Smooth muscle cell (in vitro differentiated cells): ENCODE measurements around the gene DDR2. TPM values are rescaled to one million over a fixed set of nuclear protein-coding genes. Genes with fewer than 3 reads are reported as not detected.
A peak's percentile ranks its signal among the peaks of the same experiment; 100 is the strongest.

Experiments used
- DNase-seq: peaks from one replicate; lab custom pipeline; 2025; ENCODE audit not compliant: unreplicated experiment; lab: John Stamatoyannopoulos, UW
- H2AFZ ChIP-seq: fragments of 200-600 bp; sonication (generic); 2 replicates; pipeline ENCODE4 v1.6.0; 2016; ENCODE audit warnings: antibody characterized with exemption, low read depth, mild to moderate bottlenecking
- H3F3A ChIP-seq: fragments of 200-600 bp; sonication (generic); 2 replicates; pipeline ENCODE4 v1.6.0; 2017; ENCODE audit warnings: antibody characterized with exemption, low read depth
- H3K27ac ChIP-seq: fragments of 200-600 bp; sonication (generic); 2 replicates; pipeline ENCODE4 v1.5.1; 2016; ENCODE audit warnings: low read depth, mild to moderate bottlenecking
- H3K27me3 ChIP-seq: fragments of 200-600 bp; sonication (generic); 2 replicates; pipeline ENCODE4 v1.6.1; 2016; ENCODE audit warnings: low read depth, mild to moderate bottlenecking
- H3K36me3 ChIP-seq: fragments of 200-600 bp; sonication (generic); 2 replicates; pipeline ENCODE4 v1.5.1; 2016; ENCODE audit warnings: low read depth
- H3K4me1 ChIP-seq: fragments of 200-600 bp; sonication (generic); 2 replicates; pipeline ENCODE4 v1.5.1; 2016; ENCODE audit warnings: low read depth
- H3K4me2 ChIP-seq: fragments of 200-600 bp; sonication (generic); 2 replicates; pipeline ENCODE4 v1.6.0; 2016; ENCODE audit warnings: mild to moderate bottlenecking
- H3K4me3 ChIP-seq: fragments of 200-600 bp; sonication (generic); 2 replicates; pipeline ENCODE4 v1.5.1; 2016; ENCODE audit warnings: mild to moderate bottlenecking
- H3K79me2 ChIP-seq: fragments of 200-600 bp; sonication (generic); 2 replicates; pipeline ENCODE4 v1.6.0; 2016; ENCODE audit warnings: low read depth, mild to moderate bottlenecking
- H3K9ac ChIP-seq: fragments of 200-600 bp; sonication (generic); 2 replicates; pipeline ENCODE4 v1.6.0; 2016; ENCODE audit warnings: low read depth
- H3K9me3 ChIP-seq: fragments of 200-600 bp; sonication (generic); replicated peaks from 2 replicates; pipeline ENCODE4 v1.5.1; 2016; ENCODE audit warnings: low read depth
- H4K20me1 ChIP-seq: fragments of 200-600 bp; sonication (generic); 2 replicates; pipeline ENCODE4 v1.6.0; 2016; ENCODE audit warnings: low read depth
- CTCF ChIP-seq: fragments of 200-600 bp; sonication (generic); IDR thresholded peaks from 2 replicates; pipeline ENCODE4 v1.5.1; 2017; ENCODE audit warnings: borderline replicate concordance, mild to moderate bottlenecking, antibody characterized with exemption; ENCODE audit not compliant: insufficient read depth, poor library complexity, severe bottlenecking
- WGBS: methylation state at CpG from one replicate; pipeline ENCODE4 v1.1.7; 2016; ENCODE audit warnings: low lambda C conversion rate; 5-methylcytosine and 5-hydroxymethylcytosine counted together
- polyA plus RNA-seq: library from polyadenylated mRNA; unstranded; fragments of >200 nt; fragmentation: Nextera tagmentation; extraction: Ambion mirVana; gene quantifications from 2 replicates; pipeline ENCODE4 v1.2.1, GENCODE V29; 2016
- total RNA-seq: library from RNA; depleted of rRNA; stranded (reverse); fragments of >200 nt; gene quantifications from 2 replicates; pipeline ENCODE4 v1.2.3, GENCODE V29; 2014

The DDR2 gene
- total and polyA plus RNA-seq, 2 experiments from 2014 or later, result 13.3 to 24.5 TPM

DNA sequence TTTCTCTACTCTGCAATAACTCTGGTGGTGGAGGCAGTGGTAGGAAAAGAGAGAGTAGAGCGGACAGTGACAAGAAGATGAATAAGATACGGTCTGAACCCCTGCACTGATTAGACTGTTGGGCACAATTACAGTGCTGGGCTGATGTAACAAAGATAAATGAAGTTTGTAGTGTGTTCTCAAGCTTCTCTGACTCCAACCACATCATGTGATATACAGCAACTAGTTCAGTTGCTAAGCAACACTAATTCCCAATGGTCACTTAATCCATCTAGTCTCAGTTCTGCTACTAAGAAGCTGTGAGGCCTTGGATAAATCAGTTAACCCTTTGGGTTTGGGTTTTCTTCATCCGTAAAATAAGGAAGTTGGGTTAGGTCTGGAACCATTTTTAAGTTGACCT is 17.3 kb downstream of the DDR2 start:
- Histone ChIP-seq H3F3A (no peaks in the 10 kb centered on the region), H3K27ac (no peak overlapping the region), H3K27me3 (no peaks in the 10 kb centered on the region), H3K4me2 (peak overlapping the region; percentile 39), H3K4me3 (no peak overlapping the region), H3K4me1 (peaks cover 12% of the 10 kb centered on the region), H3K79me2 (peaks cover 37% of the 10 kb centered on the region), H3K9ac (no peak overlapping the region), H2AFZ (no peak overlapping the region), H3K36me3 (no peaks in the 10 kb centered on the region), H4K20me1 (peaks cover 44% of the 10 kb centered on the region), H3K9me3 (no peaks in the 10 kb centered on the region)
- TF ChIP-seq CTCF, result no peak
- 47% methylated on average over 3 of the region's 3 CpGs for WGBS
- no peak for DNase-seq

GRCh38 chr1:162654915-162655620 is 22.8 kb downstream of the DDR2 start:
- Histone ChIP-seq H3K27me3 (no peaks in the 10 kb centered on the region), H4K20me1 (peaks cover 7% of the 10 kb centered on the region), H3F3A (peaks cover under 1% of the 10 kb centered on the region), H3K4me3 (no peak overlapping the region), H3K4me2 (no peak overlapping the region), H3K9ac (no peak overlapping the region), H3K4me1 (no peaks in the 10 kb centered on the region), H3K9me3 (no peaks in the 10 kb centered on the region), H3K36me3 (no peaks in the 10 kb centered on the region), H3K27ac (no peak overlapping the region), H2AFZ (no peak overlapping the region), H3K79me2 (peaks cover 7% of the 10 kb centered on the region)
- no peak for TF ChIP-seq CTCF
- no peak for DNase-seq
- WGBS, result 92% methylated on average over 5 of the region's 5 CpGs

DNA sequence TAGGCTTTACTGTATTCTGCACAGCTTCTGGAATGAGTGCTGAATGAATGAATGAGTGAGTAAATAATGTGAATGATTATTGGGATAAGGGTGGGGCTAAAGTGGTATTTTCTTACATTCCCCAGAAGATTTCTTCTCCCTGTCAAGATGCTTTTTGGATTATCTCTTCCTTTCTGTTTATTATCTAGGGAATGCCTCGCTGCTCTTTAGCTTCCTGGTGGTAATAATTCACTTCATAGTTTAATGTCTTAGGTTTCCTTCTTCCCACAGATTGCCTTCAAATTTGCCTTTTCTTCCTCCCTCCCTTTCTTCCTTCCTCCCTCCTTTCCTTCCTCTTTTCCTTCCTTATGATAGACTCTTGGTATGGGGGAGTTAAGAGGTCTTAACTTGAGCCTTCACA is 24.0 kb downstream of the DDR2 start:
- Histone ChIP-seq H3K36me3 (no peaks in the 10 kb centered on the region), H3K9me3 (no peaks in the 10 kb centered on the region), H3K27ac (no peak overlapping the region), H3K79me2 (peaks cover 4% of the 10 kb centered on the region), H3K27me3 (no peaks in the 10 kb centered on the region), H2AFZ (no peak overlapping the region), H3K9ac (no peak overlapping the region), H4K20me1 (peaks cover 7% of the 10 kb centered on the region), H3K4me3 (no peak overlapping the region), H3K4me1 (peaks cover 9% of the 10 kb centered on the region), H3K4me2 (no peak overlapping the region), H3F3A (peaks cover 6% of the 10 kb centered on the region)
- WGBS, result 70% methylated on average over 1 of the region's 1 CpG
- no peak for TF ChIP-seq CTCF
- DNase-seq, result no peak

- WGBS, result 37% methylated on average over 2 of the region's 2 CpGs
Measured at GRCh38 chr1:162660574-162660973, 28.3 kb downstream of the DDR2 start.

More at GRCh38 chr1:162660574-162660973, 28.3 kb downstream of the DDR2 start:
- no peak for TF ChIP-seq CTCF
- no peak overlapping the region for H3K9ac ChIP-seq
- no peaks in the 10 kb centered on the region for H3K9me3 ChIP-seq
- DNase-seq, result no peak
- H3K4me3 ChIP-seq, result no peak overlapping the region
- no peaks in the 10 kb centered on the region for H3K36me3 ChIP-seq
- peaks cover 25% of the 10 kb centered on the region for H3K4me1 ChIP-seq
- H3K79me2 ChIP-seq, result no peaks in the 10 kb centered on the region
- H3K27ac ChIP-seq, result peak overlapping the region; percentile 99
- H2AFZ ChIP-seq, result no peak overlapping the region
- H3K4me2 ChIP-seq, result peak overlapping the region; percentile 75
- H3F3A ChIP-seq, result peaks cover 25% of the 10 kb centered on the region
- H4K20me1 ChIP-seq, result peaks cover 5% of the 10 kb centered on the region
- H3K27me3 ChIP-seq, result no peaks in the 10 kb centered on the region
